Neural progenitor cell (in vitro differentiated cells): ENCODE data around the gene KIRREL2.

ENCODE experiments used
- EZH2 ChIP-seq: fragments of 200-600 bp; sonication (generic); IDR thresholded peaks from 2 replicates; pipeline ENCODE4 v1.6.1; 2017; ENCODE audit warnings: antibody characterized with exemption, mild to moderate bottlenecking, moderate library complexity
- EZH2phosphoT487 ChIP-seq: fragments of 200-600 bp; sonication (generic); IDR thresholded peaks from 2 replicates; pipeline ENCODE4 v1.6.1; 2017; ENCODE audit warnings: antibody characterized with exemption
- TF ChIP-seq, protein P1 (sequence below): fragments of 200-600 bp; sonication (generic); IDR thresholded peaks from 2 replicates; pipeline ENCODE4 v1.5.1; 2017; ENCODE audit warnings: antibody characterized with exemption, mild to moderate bottlenecking

DNA sequence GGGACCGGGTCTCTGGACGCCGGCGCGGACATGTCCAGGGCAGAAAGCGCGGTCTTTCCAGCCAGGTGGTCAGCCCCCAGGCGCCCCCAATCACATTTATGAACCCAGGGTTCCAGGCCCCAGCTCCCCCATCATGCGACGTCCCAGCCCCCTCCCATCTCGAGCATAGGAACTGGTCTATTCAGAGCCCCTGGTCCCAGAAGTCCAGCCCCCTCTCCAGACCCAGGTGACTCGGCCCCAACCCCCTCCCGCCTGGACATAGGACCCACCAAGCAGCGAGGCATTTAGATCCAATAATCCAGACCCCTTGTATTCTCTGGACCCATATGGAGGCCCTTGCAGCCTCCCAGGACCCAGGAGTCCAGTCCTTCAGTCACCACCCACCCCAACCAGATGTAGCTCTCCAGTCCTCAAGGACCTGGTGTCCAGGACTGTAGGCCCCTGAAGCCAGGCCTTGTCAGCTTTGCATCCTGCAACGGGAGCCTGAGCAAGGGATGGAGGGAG is 12.2 kb downstream of the KIRREL2 start:
- TF ChIP-seq, protein P1, sequence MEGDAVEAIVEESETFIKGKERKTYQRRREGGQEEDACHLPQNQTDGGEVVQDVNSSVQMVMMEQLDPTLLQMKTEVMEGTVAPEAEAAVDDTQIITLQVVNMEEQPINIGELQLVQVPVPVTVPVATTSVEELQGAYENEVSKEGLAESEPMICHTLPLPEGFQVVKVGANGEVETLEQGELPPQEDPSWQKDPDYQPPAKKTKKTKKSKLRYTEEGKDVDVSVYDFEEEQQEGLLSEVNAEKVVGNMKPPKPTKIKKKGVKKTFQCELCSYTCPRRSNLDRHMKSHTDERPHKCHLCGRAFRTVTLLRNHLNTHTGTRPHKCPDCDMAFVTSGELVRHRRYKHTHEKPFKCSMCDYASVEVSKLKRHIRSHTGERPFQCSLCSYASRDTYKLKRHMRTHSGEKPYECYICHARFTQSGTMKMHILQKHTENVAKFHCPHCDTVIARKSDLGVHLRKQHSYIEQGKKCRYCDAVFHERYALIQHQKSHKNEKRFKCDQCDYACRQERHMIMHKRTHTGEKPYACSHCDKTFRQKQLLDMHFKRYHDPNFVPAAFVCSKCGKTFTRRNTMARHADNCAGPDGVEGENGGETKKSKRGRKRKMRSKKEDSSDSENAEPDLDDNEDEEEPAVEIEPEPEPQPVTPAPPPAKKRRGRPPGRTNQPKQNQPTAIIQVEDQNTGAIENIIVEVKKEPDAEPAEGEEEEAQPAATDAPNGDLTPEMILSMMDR, result no peak
- TF ChIP-seq EZH2, result no peak
- no peak for TF ChIP-seq EZH2phosphoT487
